Ecto neural progenitor cell (in vitro differentiated cells): ENCODE results near the gene CFAP69.
"Not testable (repeated sequence)": the region's sequence is repeated elsewhere in the genome, so short reads cannot be mapped to it uniquely, and the experiment has no call there.

Source experiments
- DNase-seq: peaks from one replicate; pipeline ENCODE4 v3.0.0-alpha.2; 2018; ENCODE audit warnings: low spot score

Gene CFAP69

GRCh38 chr7:90345595-90346335, 100.8 kb downstream of the CFAP69 start:
- DNase-seq = no peak

GRCh38 chr7:90346336-90347125, 101.6 kb downstream of the CFAP69 start, which contains the start of gene GTPBP10:
Gene GTPBP10 (plus strand): TSS chr7:90346716. CDS start chr7:90346742, 26 bp downstream.
- DNase-seq = peak; percentile 95

GRCh38 chr7:90347759-90348158, 102.8 kb downstream of the CFAP69 start:
- no peak for DNase-seq

- no peak for DNase-seq
Observed at GRCh38 chr7:90349305-90349704, 104.3 kb downstream of the CFAP69 start.

GRCh38 chr7:90350032-90350431, 105.1 kb downstream of the CFAP69 start:
- not testable (repeated sequence) for DNase-seq

- no peak for DNase-seq
Observed at GRCh38 chr7:90351987-90352386, 107.0 kb downstream of the CFAP69 start.
